IMR-90 (cell line): ENCODE measurements around the gene OR7D2. TPM values are rescaled to one million over a fixed set of nuclear protein-coding genes. Genes with fewer than 3 reads are reported as not detected.

Experiments used
- ATAC-seq: fragments of 200-7000 bp; cut with Tn5 transposase; 2 replicates; pipeline ENCODE4 v1.9.1; 2020; ENCODE audit warnings: low read depth, mild to moderate bottlenecking, moderate library complexity
- BruUV-seq: library from RNA; stranded (reverse); fragments of 400-500 nt; replicated peaks from 2 replicates; lab custom pipeline; 2021; lab: Mats Ljungman, UMichigan
- CTCF ChIA-PET: fragments of 300-600 bp; formaldehyde crosslinking; extraction: SDS; loops from one replicate; lab custom pipeline; 2021; ENCODE audit warnings: antibody characterized with exemption; lab: Yijun Ruan, JAX
- POLR2A ChIA-PET: fragments of 300-600 bp; sonication (Branson Sonifier 250); formaldehyde crosslinking; loops from one replicate; lab custom pipeline; 2022; ENCODE audit warnings: antibody characterized with exemption; ENCODE audit not compliant: unreplicated experiment; lab: Charles Lee
- DNase-seq: peaks from one replicate; pipeline ENCODE4 v3.0.0; 2013
- H2AFZ ChIP-seq: replicated peaks from 2 replicates; pipeline ENCODE3; 2013; ENCODE audit warnings: low read length, mild to moderate bottlenecking; ENCODE audit not compliant: poor library complexity
- H2AK5ac ChIP-seq: 2 replicates; pipeline ENCODE4 v1.6.1; 2013; ENCODE audit warnings: low read depth, low read length, inconsistent platforms
- H2AK9ac ChIP-seq: replicated peaks from 2 replicates; pipeline ENCODE3; 2013; ENCODE audit warnings: mild to moderate bottlenecking, low read depth, low read length, moderate library complexity; ENCODE audit not compliant: poor library complexity
- H2BK120ac ChIP-seq: 2 replicates; pipeline ENCODE4 v1.6.1; 2013; ENCODE audit warnings: low read depth, low read length, inconsistent platforms
- H2BK15ac ChIP-seq: 3 replicates; pipeline ENCODE4 v1.6.1; 2013; ENCODE audit warnings: low read depth, low read length, inconsistent platforms
- H2BK20ac ChIP-seq: 2 replicates; pipeline ENCODE4 v1.6.1; 2013; ENCODE audit warnings: low read depth, mild to moderate bottlenecking, inconsistent platforms, low read length, moderate library complexity
- H2BK5ac ChIP-seq: 2 replicates; pipeline ENCODE4 v1.6.1; 2013; ENCODE audit warnings: mild to moderate bottlenecking, low read depth, low read length, inconsistent platforms; ENCODE audit not compliant: poor library complexity, severe bottlenecking
- H3K14ac ChIP-seq: replicated peaks from 2 replicates; pipeline ENCODE4 v1.6.1; 2013; ENCODE audit warnings: low read depth, low read length, inconsistent platforms
- H3K18ac ChIP-seq: 2 replicates; pipeline ENCODE4 v1.6.1; 2013; ENCODE audit warnings: low read depth, low read length, control low read depth
- H3K23ac ChIP-seq: 2 replicates; pipeline ENCODE4 v1.6.1; 2013; ENCODE audit warnings: low read depth, low read length, inconsistent platforms
- H3K27ac ChIP-seq: 2 replicates; pipeline ENCODE4 v1.5.1; 2013; ENCODE audit warnings: mild to moderate bottlenecking, control low read depth, low read length; ENCODE audit not compliant: insufficient read depth
- H3K27me3 ChIP-seq: 2 replicates; pipeline ENCODE4 v1.6.1; 2013; ENCODE audit warnings: low read length; ENCODE audit not compliant: control insufficient read depth, insufficient read depth
- H3K36me3 ChIP-seq: 2 replicates; pipeline ENCODE4 v1.6.1; 2013; ENCODE audit warnings: low read length, mixed read lengths; ENCODE audit not compliant: control insufficient read depth, insufficient read depth
- H3K4ac ChIP-seq: 2 replicates; pipeline ENCODE4 v1.6.1; 2013; ENCODE audit warnings: low read depth, low read length, inconsistent platforms
- H3K4me1 ChIP-seq: 2 replicates; pipeline ENCODE4 v1.6.1; 2013; ENCODE audit warnings: low read length, mixed read lengths; ENCODE audit not compliant: control insufficient read depth, insufficient read depth
- H3K4me2 ChIP-seq: 2 replicates; pipeline ENCODE4 v1.6.1; 2013; ENCODE audit warnings: low read depth, mild to moderate bottlenecking, control low read depth, low read length, moderate library complexity
- H3K4me3 ChIP-seq: 2 replicates; pipeline ENCODE4 v1.5.1; 2013; ENCODE audit warnings: low read depth, mild to moderate bottlenecking, control low read depth, low read length, moderate library complexity; ENCODE audit not compliant: insufficient read depth
- H3K56ac ChIP-seq: 2 replicates; pipeline ENCODE4 v1.6.1; 2013; ENCODE audit warnings: low read length, inconsistent platforms; ENCODE audit not compliant: insufficient read depth; ENCODE audit errors: extremely low read depth
- H3K79me1 ChIP-seq, 2 experiments: 2 replicates each; pipeline ENCODE4 v1.6.1; 2013; ENCODE audit warnings: low read length in 2 of 2, inconsistent platforms in 1 of 2, low read depth in 1 of 2
- H3K9ac ChIP-seq: 2 replicates; pipeline ENCODE4 v1.6.1; 2013; ENCODE audit warnings: low read depth, low read length, control low read depth
- H3K9me1 ChIP-seq: 2 replicates; pipeline ENCODE4 v1.6.1; 2013; ENCODE audit warnings: low read length, inconsistent platforms; ENCODE audit not compliant: insufficient read depth
- H3K9me3 ChIP-seq: 2 replicates; pipeline ENCODE4 v1.6.1; 2013; ENCODE audit warnings: low read length; ENCODE audit not compliant: control insufficient read depth, insufficient read depth
- H4K20me1 ChIP-seq: 2 replicates; pipeline ENCODE4 v1.6.1; 2013; ENCODE audit warnings: low read length, inconsistent platforms; ENCODE audit not compliant: insufficient read depth
- H4K5ac ChIP-seq: 2 replicates; pipeline ENCODE4 v1.6.1; 2013; ENCODE audit warnings: mild to moderate bottlenecking, low read depth, low read length, control low read depth
- H4K8ac ChIP-seq, 2 experiments: 2 replicates each; pipeline ENCODE4 v1.6.1; 2013; ENCODE audit warnings: low read depth in 2 of 2, low read length in 2 of 2, control low read depth in 1 of 2, inconsistent platforms in 1 of 2
- H4K91ac ChIP-seq: 2 replicates; pipeline ENCODE4 v1.6.1; 2013; ENCODE audit warnings: low read depth, low read length, inconsistent platforms; ENCODE audit not compliant: insufficient read depth
- BHLHE40 ChIP-seq: fragments of 150-350 bp; IDR thresholded peaks from 2 replicates; pipeline ENCODE4 v1.6.1; 2016; ENCODE audit warnings: mild to moderate bottlenecking, low read depth, low read length
- CEBPB ChIP-seq: IDR thresholded peaks from 2 replicates; pipeline ENCODE4 v1.6.1; 2012; ENCODE audit warnings: low read depth, low read length, improper control_type of control experiment
- CHD1 ChIP-seq: IDR thresholded peaks from 2 replicates; pipeline ENCODE4 v1.6.1; 2012; ENCODE audit warnings: low read depth, low read length, improper control_type of control experiment
- CTCF ChIP-seq: conservative IDR thresholded peaks from 2 replicates; pipeline ENCODE4 v1.5.1; 2012; ENCODE audit warnings: mild to moderate bottlenecking, low read depth, low read length, improper control_type of control experiment
- ELK1 ChIP-seq: fragments of 150-350 bp; IDR thresholded peaks from 2 replicates; pipeline ENCODE4 v1.6.1; 2016; ENCODE audit warnings: low read depth, mild to moderate bottlenecking, low read length, moderate library complexity, borderline replicate concordance
- FOS ChIP-seq: fragments of 150-350 bp; IDR thresholded peaks from 2 replicates; pipeline ENCODE4 v1.6.1; 2016; ENCODE audit warnings: low read depth, low read length
- MAFK ChIP-seq: IDR thresholded peaks from 2 replicates; pipeline ENCODE4 v1.6.1; 2012; ENCODE audit warnings: low read depth, low read length, improper control_type of control experiment
- MAZ ChIP-seq: IDR thresholded peaks from 2 replicates; pipeline ENCODE4 v1.6.1; 2012; ENCODE audit warnings: low read depth, mild to moderate bottlenecking, low read length, improper control_type of control experiment, moderate library complexity, borderline replicate concordance
- MXI1 ChIP-seq: IDR thresholded peaks from 2 replicates; pipeline ENCODE4 v1.6.1; 2012; ENCODE audit warnings: low read depth, mild to moderate bottlenecking, low read length, moderate library complexity, borderline replicate concordance
- NFE2L2 ChIP-seq: fragments of 150-350 bp; IDR thresholded peaks from 2 replicates; pipeline ENCODE4 v1.6.1; 2016; ENCODE audit warnings: low read depth, mild to moderate bottlenecking, low read length
- POLR2A ChIP-seq: IDR thresholded peaks from 2 replicates; pipeline ENCODE4 v1.6.1; 2012; ENCODE audit warnings: mild to moderate bottlenecking, low read depth, low read length
- RAD21 ChIP-seq: IDR thresholded peaks from 2 replicates; pipeline ENCODE4 v1.6.1; 2012; ENCODE audit warnings: low read length, improper control_type of control experiment
- RCOR1 ChIP-seq: IDR thresholded peaks from 2 replicates; pipeline ENCODE4 v1.6.1; 2012; ENCODE audit warnings: mild to moderate bottlenecking, low read length, improper control_type of control experiment; ENCODE audit not compliant: insufficient replicate concordance
- SMC3 ChIP-seq: fragments of 150-350 bp; IDR thresholded peaks from 2 replicates; pipeline ENCODE4 v1.6.1; 2016; ENCODE audit warnings: low read depth, mild to moderate bottlenecking, antibody characterized with exemption, low read length, moderate library complexity
- USF2 ChIP-seq: fragments of 150-350 bp; IDR thresholded peaks from 2 replicates; pipeline ENCODE4 v1.6.1; 2017; ENCODE audit warnings: mild to moderate bottlenecking, antibody characterized with exemption, low read length, low read depth
- WGBS, 2 experiments: methylation state at CpG; one replicate each; pipeline versions ENCODE4 v1.1.5 to v1.1.7; 2013; ENCODE audit warnings: missing lambda C conversion rate in 2 of 2; ENCODE audit not compliant: insufficient read length in 1 of 2; ENCODE audit errors: extremely low coverage in 2 of 2; 5-methylcytosine and 5-hydroxymethylcytosine counted together
- dilution Hi-C: fragments of 300-500 bp; cut with HindIII; formaldehyde crosslinking; loops from one replicate; pipeline ENCODE4 v1.14.3; 2018; ENCODE audit warnings: low sequenced_read_pairs; ENCODE audit not compliant: unreplicated experiment
- in situ Hi-C: fragments of 300-500 bp; cut with MboI; formaldehyde crosslinking; loops from 3 replicates; pipeline ENCODE4 v1.14.3; 2019; ENCODE audit warnings: low sequenced_read_pairs, inconsistent platforms, mixed read lengths
- intact Hi-C: fragments of 100-400 bp; cut with micrococcal nuclease; formaldehyde crosslinking; loops from 2 replicates; pipeline ENCODE4 v1.10.0; 2022
- polyA plus RNA-seq, 3 experiments: library from polyadenylated mRNA; depleted of rRNA; stranded (reverse); fragments of >200 nt; gene quantifications; 2 replicates each; pipeline ENCODE4 v1.2.3, GENCODE V29; 2012; ENCODE audit warnings: low replicate concordance in 1 of 3
- total RNA-seq: library from RNA; depleted of rRNA; stranded (reverse); fragments of >200 nt; gene quantifications from 2 replicates; pipeline ENCODE4 v1.2.3, GENCODE V29; 2012

The OR7D2 gene
- total and polyA plus RNA-seq, 2 of the 4 experiments (the other 2 are of a cell fraction), result not detected

GRCh38 chr19:9139609-9140158 is 39.1 kb upstream of the OR7D2 start:
- Histone ChIP-seq H3K4me1 (no peaks in the 10 kb centered on the region), H3K27me3 (no peaks in the 10 kb centered on the region), H2BK15ac (no peak overlapping the region; the same call in 2 of the 3 replicates), H2AFZ (peak overlapping the region; percentile 93), H3K36me3 (peaks cover 1% of the 10 kb centered on the region), H4K8ac (peak overlapping the region; percentile 98 to 99), H3K27ac (no peak overlapping the region), H2AK9ac (no peak overlapping the region), H4K5ac (peak overlapping the region; percentile 63; the same call in 1 of the 2 replicates), H3K4me2 (peak overlapping the region; percentile 89), H3K4ac (peak overlapping the region; percentile 51), H3K18ac (peak overlapping the region; percentile 68; the same call in 1 of the 2 replicates), H3K4me3 (peak overlapping the region; percentile 88), H2AK5ac (no peak overlapping the region), H3K79me1 (peaks cover 0 to 5% of the 10 kb centered on the region in 2 experiments; a peak in 3 of 4 replicates), H3K9me1 (no peaks in the 10 kb centered on the region), H3K9me3 (peaks cover 3% of the 10 kb centered on the region; the same call in 1 of the 2 replicates), H3K14ac (peak overlapping the region; percentile 96), H2BK20ac (no peak overlapping the region), H4K91ac (peak overlapping the region; percentile 17; the same call in 1 of the 2 replicates), H3K56ac (peak overlapping the region; percentile 84; the same call in 1 of the 2 replicates), H2BK120ac (no peak overlapping the region), H4K20me1 (no peaks in the 10 kb centered on the region), H3K23ac (no peak overlapping the region), H3K9ac (peak overlapping the region; percentile 80), H2BK5ac (peak overlapping the region; percentile 52)
- intact Hi-C loops, result loop anchor here (5.0 kb wide), 2 partner anchors 168 to 773 kb away; partner anchors contain the start of gene ZNF699
- no CpG with 5 or more reads among the region's 8 CpGs for WGBS, 2 experiments
- ChIA-PET POLR2A (no interaction called here), CTCF (no interaction called here)
- dilution Hi-C loops, result no loop called here
- no peak for TF ChIP-seq MXI1
- TF ChIP-seq ELK1, result no peak
- no peak for TF ChIP-seq NFE2L2
- no peak for TF ChIP-seq MAFK
- TF ChIP-seq RAD21, result no peak
- TF ChIP-seq CTCF, result no peak
- TF ChIP-seq CEBPB, result no peak
- TF ChIP-seq RCOR1, result no peak
- TF ChIP-seq USF2, result no peak
- TF ChIP-seq CHD1, result no peak
- TF ChIP-seq POLR2A, result no peak
- no peak for TF ChIP-seq FOS
- TF ChIP-seq SMC3, result no peak
- no peak for TF ChIP-seq MAZ
- TF ChIP-seq BHLHE40, result no peak
- in situ Hi-C loops, result loop anchor here (10.0 to 25.0 kb wide), 2 partner anchors 655 to 923 kb away; no protein-coding TSS in a partner anchor
- BruUV-seq, result no TSS peak
- ATAC-seq (peak; percentile 24), DNase-seq (no peak)
